Pancreas (tissue), 10 donors: ENCODE measurements around the gene FAM193A. TPM values are rescaled to one million over a fixed set of nuclear protein-coding genes. Genes with fewer than 3 reads are reported as not detected.

Source experiments
- ATAC-seq, 4 donors: fragments of 200-7000 bp; cut with Tn5 transposase; one replicate each; pipeline versions ENCODE4 v1.8.0 to v1.9.1; 2020; ENCODE audit warnings: mild to moderate bottlenecking in 4 of 4, moderate library complexity in 4 of 4
- DNase-seq, 6 donors: peaks; one replicate each; pipeline ENCODE4 v3.0.0-alpha.2; 2020
- FAIRE-seq: peaks from 2 replicates; lab custom pipeline; 2012; peaks lifted over from hg19 to GRCh38; lab: Jason Lieb, UNC
- H3K27ac ChIP-seq, 4 donors: fragments of 200-600 bp; sonication (generic); 1 replicate in 3 of 4; 2 replicates in 1 of 4; pipeline versions ENCODE4 v1.5.0 to v1.8.0; 2020
- H3K27me3 ChIP-seq, 4 donors: fragments of 200-600 bp; one replicate each; pipeline ENCODE4 v1.8.0; 2021
- H3K36me3 ChIP-seq, 3 donors: fragments of 200-600 bp; sonication (generic) in 1 of 3; one replicate each; pipeline versions ENCODE4 v1.5.0 to v1.8.0; 2020 to 2021
- H3K4me1 ChIP-seq, 3 donors: fragments of 200-600 bp; one replicate each; pipeline ENCODE4 v1.8.0; 2021
- H3K4me3 ChIP-seq, 4 donors: fragments of 200-600 bp; sonication (generic) in 2 of 4; one replicate each; pipeline versions ENCODE4 v1.5.0 to v1.8.0; 2020 to 2021
- H3K9me3 ChIP-seq, 4 donors: fragments of 200-600 bp; one replicate each; pipeline ENCODE4 v1.8.0; 2021
- CTCF ChIP-seq, 4 donors: fragments of 200-600 bp; sonication (generic) in 3 of 4; IDR thresholded peaks; one replicate each; pipeline versions ENCODE4 v1.5.0 to v1.8.0; 2021; ENCODE audit warnings: antibody characterized with exemption in 4 of 4
- WGBS, 2 donors: extraction: QIAGEN DNeasy Blood & Tissue Kit; methylation state at CpG; one replicate each; pipeline ENCODE4 v1.1.7; 2013; 5-methylcytosine and 5-hydroxymethylcytosine counted together
- intact Hi-C, 3 donors: fragments of 100-400 bp; cut with DNase I; formaldehyde crosslinking; loops; one replicate each; pipeline versions ENCODE4 v1.11.1 to v1.14.2; 2022
- polyA plus RNA-seq, 2 donors: library from polyadenylated mRNA; stranded (reverse); fragments of 200-250 nt; gene quantifications; one replicate each; pipeline ENCODE4 v1.2.3, GENCODE V29; 2013
- total RNA-seq, 6 donors: library from RNA; stranded (reverse); fragmentation: NEBNext Ultra II Directional in 4 of 6; extraction: Animal tissue kit (Norgen Biotek cat#: 25700) in 4 of 6; gene quantifications; one replicate each; pipeline versions ENCODE4 v1.2.1 to v1.2.4, GENCODE V29; 2021 to 2023
- donor health status: healthy with polysubstance abuse.
- donor health status: DM: no; HTN: no; CAD: no; lungs with moderate emphysema.
- donor health status: DM: no; HTN: no; CAD: no.
- donor health status: control.
- donor health status: control.
- donor health status: Bipolar disorder and iron deficiency.
- donor health status: DM: yes; HTN: yes; CAD: no.
- donor health status: DM: no; HTN: no; CAD: no.
- donor health status: DM: no; HTN: no; CAD: no.
- donor health status: DM: yes; HTN: yes; CAD: no.

The FAM193A gene
- total and polyA plus RNA-seq, 8 donors = 10.1 to 17.0 (median 10.7) TPM

DNA sequence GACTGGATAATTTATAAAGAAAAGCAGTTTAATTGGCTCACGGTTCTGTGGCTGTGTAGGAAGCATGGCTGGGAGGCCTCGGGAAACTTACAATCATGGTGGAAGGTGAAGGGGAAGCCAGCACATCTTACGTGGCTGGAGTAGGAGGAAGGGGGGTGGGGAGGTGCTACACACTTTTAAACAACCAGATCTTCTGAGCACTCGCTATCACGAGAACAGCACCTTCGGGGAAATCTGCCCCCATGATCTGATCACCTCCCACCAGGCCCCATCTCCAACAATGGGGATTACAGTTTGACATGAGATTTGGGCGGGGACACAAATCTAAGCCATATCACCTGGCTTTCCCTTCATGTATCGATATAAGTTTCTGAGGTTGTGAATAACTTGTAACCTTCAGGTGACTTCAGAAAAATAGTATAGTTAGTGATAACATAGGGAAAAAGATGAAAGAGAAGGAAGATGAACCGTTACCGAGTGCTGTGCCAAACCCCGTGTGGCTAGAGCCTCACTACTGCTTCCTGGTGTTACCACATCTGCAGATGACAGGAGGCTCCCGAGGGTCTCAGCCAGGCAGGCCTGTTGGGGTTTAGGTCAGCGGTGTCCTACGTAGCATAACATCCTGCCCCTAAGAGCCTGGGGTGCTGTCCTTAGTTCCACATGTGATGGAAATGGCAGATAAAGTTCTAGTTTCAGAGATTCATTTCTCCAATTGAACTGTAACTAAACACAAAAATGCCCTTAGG, 116.1 kb downstream of the FAM193A start:
- TF ChIP-seq CTCF (IDR thresholded peaks at IDR 0.05) = no peak
- no peak overlapping the region for H3K27ac ChIP-seq
- FAIRE-seq (no peak), DNase-seq (no peak), ATAC-seq (no peak)
- intact Hi-C loops = no loop called here
- no peaks in the 10 kb centered on the region for H3K9me3 ChIP-seq
- peaks cover 0 to 21% (median 19%) of the 10 kb centered on the region in 3 donors for H3K36me3 ChIP-seq
- no peaks in the 10 kb centered on the region for H3K27me3 ChIP-seq
- no peaks in the 10 kb centered on the region for H3K4me1 ChIP-seq
- WGBS, 2 donors = 84 to 90% methylated on average over 14 of the region's 14 CpGs
- no peak overlapping the region for H3K4me3 ChIP-seq

DNA sequence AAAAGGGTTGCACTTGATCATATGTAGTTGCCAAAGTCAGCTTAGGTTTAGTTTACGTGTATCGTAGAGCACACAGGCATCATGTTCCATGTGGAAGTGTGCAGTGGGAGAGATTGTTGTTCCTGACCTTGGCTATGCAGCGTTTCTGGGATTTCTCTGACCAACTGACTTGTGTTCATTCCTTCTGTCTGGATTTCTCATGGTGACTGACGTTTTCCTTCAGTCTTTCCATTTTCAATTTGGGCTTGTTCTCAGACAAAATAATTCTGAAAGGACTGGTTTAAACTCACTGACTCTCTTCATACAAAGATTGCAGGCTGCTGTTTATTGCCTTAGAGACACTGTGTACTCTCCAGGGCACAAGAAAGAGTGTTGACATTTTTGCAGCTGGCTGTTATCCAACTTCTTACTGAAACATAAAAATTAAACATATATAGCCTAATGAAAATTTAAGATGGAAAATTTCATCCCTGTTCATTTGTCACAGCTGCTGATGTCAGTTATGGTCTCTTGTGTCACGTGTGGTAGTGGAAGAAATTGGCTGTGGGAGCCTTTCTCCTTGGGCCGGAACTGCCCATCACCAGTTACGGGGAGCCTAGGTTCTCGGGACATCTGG, 124.3 kb downstream of the FAM193A start:
- no peaks in the 10 kb centered on the region for H3K4me1 ChIP-seq
- intact Hi-C loops = no loop called here
- no peak for TF ChIP-seq CTCF (IDR thresholded peaks at IDR 0.05)
- no peak for FAIRE-seq
- H3K4me3 ChIP-seq = no peak overlapping the region
- H3K9me3 ChIP-seq = no peaks in the 10 kb centered on the region
- no peak overlapping the region for H3K27ac ChIP-seq
- ATAC-seq = peak in 2 of 4 donors; percentile 17 to 58
- 80 to 82% methylated on average over 8 of the region's 8 CpGs for WGBS, 2 donors
- peaks cover 0 to 44% (median 18%) of the 10 kb centered on the region in 3 donors for H3K36me3 ChIP-seq
- no peak for DNase-seq
- H3K27me3 ChIP-seq = no peaks in the 10 kb centered on the region

DNA sequence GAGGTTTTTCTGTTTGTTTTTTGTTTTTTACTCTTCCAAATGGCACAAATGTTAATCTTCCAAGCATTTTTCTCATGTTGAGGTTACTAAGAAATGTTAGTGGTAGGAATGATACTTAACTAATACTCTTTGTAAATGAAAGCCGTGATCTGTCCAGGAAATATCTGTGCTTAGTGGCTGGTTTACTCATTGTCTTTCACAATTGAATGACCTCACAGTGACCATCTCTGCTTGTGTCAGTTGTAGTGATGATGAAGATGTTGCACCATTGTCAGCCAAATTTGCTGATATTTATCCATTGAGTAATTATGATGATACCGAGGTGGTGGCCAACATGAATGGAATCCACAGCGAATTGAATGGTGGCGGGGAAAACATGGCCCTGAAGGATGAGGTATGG, 126.2 kb downstream of the FAM193A start:
- Histone ChIP-seq H3K9me3 (no peaks in the 10 kb centered on the region), H3K4me3 (no peak overlapping the region), H3K27me3 (no peaks in the 10 kb centered on the region), H3K4me1 (no peaks in the 10 kb centered on the region), H3K27ac (no peak overlapping the region), H3K36me3 (peaks cover 0 to 44% (median 18%) of the 10 kb centered on the region in 3 donors)
- DNase-seq (no peak), ATAC-seq (no peak), FAIRE-seq (no peak)
- no peak for TF ChIP-seq CTCF (IDR thresholded peaks at IDR 0.05)
- WGBS, 2 donors = 93 to 95% methylated on average over 4 of the region's 4 CpGs
- intact Hi-C loops = no loop called here

DNA sequence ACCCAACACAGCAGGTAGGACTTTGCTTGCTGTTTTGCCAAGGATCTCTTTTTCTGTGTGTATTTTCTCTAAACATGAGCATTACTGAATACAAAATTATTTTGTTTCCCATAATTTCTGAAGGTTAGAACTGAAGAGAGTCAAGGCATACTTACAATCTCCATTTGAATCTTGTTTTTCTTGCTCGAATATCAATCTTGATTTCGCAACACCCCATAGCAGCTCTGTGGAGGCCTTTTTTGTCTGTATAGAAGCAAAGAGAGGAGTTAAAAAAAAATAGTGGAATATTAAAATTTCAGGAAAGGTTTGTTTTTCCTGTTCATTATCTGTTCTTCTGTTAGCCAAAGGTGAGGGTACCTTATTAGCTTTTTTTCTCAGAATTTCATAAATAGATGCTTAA, 126.8 kb downstream of the FAM193A start:
- H3K27me3 ChIP-seq = no peaks in the 10 kb centered on the region
- intact Hi-C loops = no loop called here
- H3K36me3 ChIP-seq = peaks cover 0 to 38% (median 12%) of the 10 kb centered on the region in 3 donors
- H3K4me3 ChIP-seq = no peak overlapping the region
- FAIRE-seq = no peak
- DNase-seq = no peak
- H3K4me1 ChIP-seq = no peaks in the 10 kb centered on the region
- H3K27ac ChIP-seq = no peak overlapping the region
- 78 to 81% methylated on average over 2 of the region's 2 CpGs for WGBS, 2 donors
- no peaks in the 10 kb centered on the region for H3K9me3 ChIP-seq
- no peak for ATAC-seq
- no peak for TF ChIP-seq CTCF (IDR thresholded peaks at IDR 0.05)
